Liver (tissue), 6 donors: ENCODE data around the gene SMIM28. TPM values are rescaled to one million over a fixed set of nuclear protein-coding genes. Genes with fewer than 3 reads are reported as not detected.

ENCODE experiments used
- ZBTB33 ChIP-seq: IDR thresholded peaks from 2 replicates; pipeline ENCODE4 v1.6.1; 2016; ENCODE audit warnings: antibody characterized with exemption
- polyA plus RNA-seq, 2 donors: library from polyadenylated mRNA; stranded (reverse) in 1 of 2; unstranded in 1 of 2; fragments of 200-250 nt in 1 of 2; fragments of >200 nt in 1 of 2; fragmentation: Nextera tagmentation in 1 of 2; extraction: Ambion mirVana in 1 of 2; gene quantifications; one replicate each; pipeline versions ENCODE4 v1.2.1 to v1.2.3, GENCODE V29; 2013 to 2015
- small RNA-seq: library from RNA; depleted of rRNA; stranded (forward); fragments of <200 nt; gene quantifications from one replicate; pipeline ENCODE3, GENCODE V24; 2014
- total RNA-seq, 2 donors: library from RNA; depleted of rRNA; stranded (reverse); fragments of >200 nt; gene quantifications; one replicate each; pipeline ENCODE4 v1.2.3, GENCODE V29; 2014
- donor health status: healthy.
- donor health status: healthy.
- donor health status: healthy.

SMIM28 gene
- total and polyA plus RNA-seq, 4 donors: not detected

- no peak for TF ChIP-seq ZBTB33
Observed at GRCh38 chr6:138432063-138432356, 54.3 kb downstream of the SMIM28 start (continued).

Small RNAs within 50 kb of the gene (small RNA-seq; reads per million reads assigned to genes)
- not detected for gene AL031003.1

Other genes starting within 250 kb of the SMIM28 start
- under 1 TPM; 0.19 to 0.33 TPM for gene ARFGEF3, start 216.0 kb upstream of the SMIM28 start, total RNA-seq
- gene ARFGEF3, start 216.0 kb upstream of the SMIM28 start, polyA plus RNA-seq: under 1 TPM; 0.06 to 0.13 TPM
- not detected for gene PBOV1, start 159.4 kb upstream of the SMIM28 start, total RNA-seq
- not detected for gene PBOV1, start 159.4 kb upstream of the SMIM28 start, polyA plus RNA-seq
- 10 to 100 TPM in 1 of 2 donors, 1 to 10 TPM in 1; 5.6 to 12.0 TPM for gene HEBP2, start 26.3 kb downstream of the SMIM28 start, total RNA-seq
- gene HEBP2, start 26.3 kb downstream of the SMIM28 start, polyA plus RNA-seq: 10 to 100 TPM; 21.7 to 58.0 TPM
- 10 to 100 TPM; 10.9 to 33.0 TPM for gene NHSL1, start 121.6 kb downstream of the SMIM28 start, total RNA-seq
- gene NHSL1, start 121.6 kb downstream of the SMIM28 start, polyA plus RNA-seq: 10 to 100 TPM in 1 of 2 donors, 1 to 10 TPM in 1; 6.6 to 30.4 TPM